ENCODE measurements around the gene ERC2.

ERC2 gene

DNA sequence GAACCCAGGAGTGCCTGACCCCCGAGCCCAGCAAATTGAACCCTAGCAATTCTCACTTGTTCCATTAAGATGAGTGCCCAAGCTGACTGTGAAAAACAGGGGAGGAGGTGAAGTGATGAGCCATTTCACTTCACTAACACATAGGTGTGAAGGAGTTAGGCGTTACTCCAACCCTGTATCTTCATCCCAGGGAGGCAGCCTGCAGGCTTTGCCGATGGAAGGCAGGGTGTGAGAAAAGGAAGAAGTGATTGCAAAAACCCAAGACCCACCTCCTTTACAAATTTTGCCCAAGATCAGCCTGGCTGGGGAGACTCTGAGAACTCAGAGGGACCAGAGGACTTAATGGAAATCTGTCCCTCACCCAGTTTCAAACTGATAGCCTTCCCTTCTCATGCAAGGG is 851.5 kb downstream of the ERC2 start:
- DNase-seq (ENCODE audit: low read depth), result no peak

DNA sequence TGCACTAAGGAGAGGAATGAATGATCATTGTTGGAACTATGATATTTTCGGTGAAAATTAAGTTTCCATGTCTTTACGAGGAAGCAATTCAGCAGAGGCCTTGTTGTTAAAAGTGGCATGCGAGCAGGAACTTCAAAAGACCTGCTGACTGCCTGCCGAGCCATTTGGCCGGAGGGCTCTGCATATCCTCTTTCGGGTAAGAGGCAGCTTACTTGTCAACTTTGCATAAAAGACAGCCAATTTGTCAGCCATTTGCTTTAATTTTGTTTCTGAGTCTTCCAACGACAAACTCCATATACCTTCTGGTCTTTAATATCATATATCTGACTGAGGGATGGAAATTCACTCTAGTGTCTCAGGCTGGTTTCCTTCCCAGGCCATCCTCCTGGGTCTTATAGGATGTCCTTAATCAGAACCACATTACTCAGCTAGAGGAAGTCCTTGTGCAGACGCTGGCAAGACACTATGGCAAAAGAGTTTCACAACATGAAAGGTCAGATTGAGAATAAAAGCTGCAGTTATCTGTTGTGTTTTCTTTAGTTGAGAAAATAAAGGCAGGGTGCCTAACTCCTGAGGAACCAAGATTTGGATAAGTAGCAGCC is 852.5 kb downstream of the ERC2 start:
- no peak for DNase-seq (ENCODE audit: low read depth)

DNA sequence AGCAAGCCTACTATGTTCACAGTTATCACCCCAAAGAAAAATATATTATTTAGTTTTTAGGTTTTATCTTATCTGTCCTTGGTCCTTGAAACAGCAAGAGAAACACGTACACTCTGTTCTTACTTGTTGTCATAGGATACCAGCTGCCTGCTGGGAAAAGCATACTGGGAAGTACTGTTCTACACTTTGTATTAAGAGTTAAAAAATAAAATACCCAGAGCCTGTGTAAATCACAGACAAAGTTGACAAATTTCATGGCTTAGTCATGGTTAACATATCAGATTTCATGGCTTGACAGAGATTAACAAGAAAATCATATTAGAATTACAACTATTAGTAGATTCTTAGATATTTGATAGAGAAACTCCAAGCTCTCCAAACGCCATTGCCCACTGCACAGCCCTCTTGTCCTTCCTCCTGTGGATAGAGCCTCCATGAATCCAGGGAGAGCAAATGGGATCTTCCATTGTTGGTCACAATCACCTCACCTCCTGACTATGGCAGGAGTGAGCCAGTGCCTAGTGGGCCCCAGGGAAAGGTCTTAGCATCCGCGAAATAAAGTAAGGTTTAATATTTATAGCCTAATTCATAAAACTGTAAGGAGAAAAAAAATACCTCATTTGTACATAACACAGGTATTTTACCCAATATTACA is 853.1 kb downstream of the ERC2 start:
- no peak for DNase-seq (ENCODE audit: low read depth)

DNA sequence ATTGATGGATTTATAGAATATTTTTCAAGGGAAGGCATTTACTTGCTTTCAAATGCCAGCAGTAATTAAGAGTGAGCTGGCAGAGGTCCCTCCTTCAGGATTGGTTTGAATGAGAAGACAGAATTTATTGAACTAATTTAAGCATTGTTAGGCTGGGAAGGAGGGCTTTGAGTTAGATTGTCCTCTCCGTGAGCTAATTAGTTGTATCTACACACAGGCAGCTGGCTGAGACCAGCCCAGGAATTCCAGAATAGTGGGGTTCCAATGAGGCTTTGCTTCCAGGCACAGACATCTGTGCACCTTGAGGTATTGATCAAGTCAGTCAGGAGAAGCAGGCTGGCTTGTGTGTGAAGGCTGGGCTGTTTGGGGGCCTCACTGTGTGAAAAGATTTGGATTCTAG is 857.1 kb downstream of the ERC2 start:
- no peak for DNase-seq (ENCODE audit: low read depth)

DNA sequence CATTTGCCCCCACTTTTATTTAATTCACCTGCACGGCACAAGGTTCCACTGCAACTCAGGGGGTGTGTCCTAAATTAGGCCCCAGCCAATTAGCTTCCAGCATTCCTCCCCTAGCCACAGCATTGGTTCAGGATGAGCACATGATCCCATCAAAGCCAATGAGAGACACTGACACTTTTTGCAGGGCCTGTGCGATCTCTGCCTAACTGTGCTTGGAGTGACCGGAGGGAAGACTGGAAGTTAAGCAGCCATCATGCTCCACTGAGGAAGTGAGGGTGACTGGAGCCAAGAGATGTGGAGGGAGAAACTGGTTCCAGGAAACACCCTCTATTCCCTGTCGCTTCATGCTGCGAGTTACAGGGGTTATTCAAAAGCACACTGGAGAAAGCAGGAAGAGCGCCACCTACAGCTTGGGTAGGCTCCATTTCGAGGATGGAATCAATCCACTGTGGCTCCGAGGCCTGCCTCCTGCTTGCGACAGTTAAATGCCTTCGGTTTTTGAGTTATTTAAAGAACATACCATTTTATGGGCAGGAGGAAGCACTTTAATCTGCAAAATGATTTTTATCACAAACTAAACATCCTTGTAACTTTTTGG is 858.9 kb downstream of the ERC2 start:
- no peak for DNase-seq (ENCODE audit: low read depth)

DNA sequence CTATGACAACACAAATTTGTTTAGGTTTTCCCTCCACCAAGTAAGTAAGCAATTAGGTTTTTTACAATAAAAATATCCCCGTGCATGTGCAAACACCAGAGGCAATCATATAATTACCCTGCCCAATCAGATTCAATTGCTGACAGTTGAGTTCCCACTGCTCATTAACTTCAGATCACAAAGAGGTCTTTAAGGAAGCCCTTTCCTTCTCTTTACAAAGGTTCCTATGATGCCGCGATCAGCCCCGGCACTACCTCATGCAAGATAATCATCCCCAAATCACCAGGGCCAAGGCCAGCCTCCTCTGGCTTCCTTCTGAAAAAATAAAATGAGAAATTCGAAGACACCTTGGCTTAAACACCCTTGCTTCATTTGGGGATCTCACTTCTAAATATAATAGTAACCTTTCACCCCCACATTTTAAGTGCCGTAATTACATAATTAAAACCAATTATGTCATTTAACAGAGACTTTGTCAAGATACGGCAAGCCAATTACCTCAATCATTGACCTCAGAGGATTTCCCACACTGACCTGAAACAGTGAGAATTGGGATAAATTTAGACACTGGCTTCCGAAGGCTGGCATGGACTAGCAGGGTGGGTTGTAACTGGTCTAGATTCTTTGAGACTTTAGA is 859.8 kb downstream of the ERC2 start:
- no peak for DNase-seq (ENCODE audit: low read depth)

DNA sequence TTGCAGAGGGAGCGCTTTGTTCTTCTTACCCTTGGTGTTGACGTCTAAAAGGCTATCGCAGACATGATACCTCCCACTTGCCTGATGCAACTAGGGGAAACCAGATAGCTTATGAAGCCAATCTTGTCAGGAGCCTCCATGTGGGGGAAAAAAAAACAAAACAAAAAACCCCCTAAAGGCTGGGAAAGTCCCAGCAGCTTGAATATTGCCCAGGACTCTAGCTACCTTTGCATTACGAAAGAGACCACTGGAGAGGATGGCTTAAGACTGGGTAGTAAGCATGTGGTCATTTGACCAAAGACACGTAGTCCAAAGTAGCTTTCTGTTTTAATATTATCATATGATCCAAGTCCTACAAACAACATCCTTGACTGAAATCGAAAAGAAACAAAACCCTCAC is 860.4 kb downstream of the ERC2 start:
- no peak for DNase-seq (ENCODE audit: low read depth)

DNA sequence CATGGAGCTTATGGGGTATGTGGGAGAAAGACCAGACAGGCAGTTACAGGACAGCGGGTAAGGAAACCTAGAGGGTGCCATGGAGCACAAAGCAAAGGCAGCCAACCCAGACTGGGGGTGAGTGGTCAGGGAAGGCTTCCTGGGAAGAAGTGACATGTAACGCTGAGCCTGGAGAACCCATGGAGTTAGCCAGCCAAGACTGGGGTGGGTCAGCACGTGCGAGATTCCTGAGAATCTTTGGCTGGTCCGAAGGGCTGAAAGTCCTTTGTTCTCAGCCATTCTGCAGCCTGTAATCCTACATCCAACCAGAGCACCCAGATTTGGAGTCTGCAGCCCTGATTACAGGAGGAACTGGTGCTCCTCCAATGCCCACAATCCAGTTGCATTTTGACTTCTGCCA is 861.1 kb downstream of the ERC2 start:
- DNase-seq (ENCODE audit: low read depth), result no peak

DNA sequence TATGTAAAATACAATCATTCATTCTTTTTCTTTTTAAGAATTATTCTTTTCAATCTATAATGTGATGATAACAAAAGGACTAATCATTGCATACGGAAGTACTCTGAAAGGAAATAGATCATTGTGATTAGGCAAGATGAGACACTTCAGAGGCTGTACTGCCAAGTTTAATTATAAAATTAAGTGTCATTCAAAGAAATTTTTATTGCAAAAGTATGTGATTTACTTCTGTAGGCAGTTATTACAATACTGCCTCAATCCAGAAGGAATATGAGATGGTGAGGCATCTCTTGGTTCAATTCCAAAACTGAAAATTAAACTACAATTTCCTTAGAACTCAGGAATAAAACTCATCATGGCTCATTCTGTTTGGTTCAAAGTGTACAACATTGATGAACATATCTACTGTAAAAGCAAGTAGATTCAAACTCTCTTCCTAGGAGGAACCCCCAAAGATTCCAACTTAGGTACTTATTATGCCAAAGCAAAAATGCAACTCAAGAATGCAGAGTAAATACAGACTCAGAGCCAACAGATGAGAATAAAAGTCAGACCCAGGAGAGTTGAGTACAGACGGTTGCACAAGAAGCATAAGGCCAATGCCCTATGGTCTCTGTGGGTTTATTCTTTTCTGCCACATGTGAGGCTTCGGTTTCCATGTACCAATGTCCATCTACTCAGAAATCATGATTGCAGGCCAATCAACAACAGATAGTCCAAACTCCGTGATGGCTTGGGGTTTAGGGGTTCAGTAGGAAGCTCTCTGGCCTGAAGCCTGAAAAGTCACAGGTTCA is 862.6 kb downstream of the ERC2 start:
- DNase-seq (ENCODE audit: low read depth), result no peak

DNA sequence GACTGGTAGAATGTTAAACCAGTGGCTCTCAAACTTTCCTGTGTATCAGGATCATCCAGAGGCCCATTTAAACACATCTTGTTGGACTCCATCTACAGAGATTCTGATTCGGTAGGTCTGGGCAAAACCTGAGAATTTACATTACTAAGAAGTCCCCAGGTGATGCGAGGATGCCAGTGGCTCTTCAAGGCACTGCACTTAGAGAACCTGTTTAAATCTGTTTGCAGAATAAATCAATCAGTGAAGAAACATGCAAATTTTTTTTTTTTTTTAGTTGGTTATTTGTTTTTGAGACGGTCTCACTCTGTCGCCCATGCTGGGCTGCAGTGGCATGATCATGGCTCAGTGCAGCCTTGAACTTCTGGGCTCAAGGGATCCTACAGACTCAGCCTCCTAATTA is 863.4 kb downstream of the ERC2 start:
- no peak for DNase-seq (ENCODE audit: low read depth)

DNA sequence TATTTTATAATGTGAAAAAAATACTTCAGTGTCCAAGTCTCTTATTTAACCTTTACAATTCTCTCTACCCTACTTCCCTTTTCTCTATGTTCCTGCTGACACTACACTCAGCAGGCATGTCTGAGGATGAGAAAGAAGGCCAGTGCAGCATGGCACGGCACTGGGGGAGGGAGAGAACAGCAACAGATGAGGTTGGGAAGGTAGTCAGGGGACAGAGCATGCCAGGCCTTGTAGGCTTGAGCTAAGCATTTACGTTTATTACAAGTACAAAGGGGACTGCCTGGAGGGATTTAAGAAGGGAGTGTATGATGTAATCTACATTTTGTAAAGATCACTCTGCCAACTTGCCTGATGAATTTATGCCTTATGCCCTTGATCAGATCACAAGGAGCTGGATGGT is 863.9 kb downstream of the ERC2 start:
- no peak for DNase-seq (ENCODE audit: low read depth)

DNA sequence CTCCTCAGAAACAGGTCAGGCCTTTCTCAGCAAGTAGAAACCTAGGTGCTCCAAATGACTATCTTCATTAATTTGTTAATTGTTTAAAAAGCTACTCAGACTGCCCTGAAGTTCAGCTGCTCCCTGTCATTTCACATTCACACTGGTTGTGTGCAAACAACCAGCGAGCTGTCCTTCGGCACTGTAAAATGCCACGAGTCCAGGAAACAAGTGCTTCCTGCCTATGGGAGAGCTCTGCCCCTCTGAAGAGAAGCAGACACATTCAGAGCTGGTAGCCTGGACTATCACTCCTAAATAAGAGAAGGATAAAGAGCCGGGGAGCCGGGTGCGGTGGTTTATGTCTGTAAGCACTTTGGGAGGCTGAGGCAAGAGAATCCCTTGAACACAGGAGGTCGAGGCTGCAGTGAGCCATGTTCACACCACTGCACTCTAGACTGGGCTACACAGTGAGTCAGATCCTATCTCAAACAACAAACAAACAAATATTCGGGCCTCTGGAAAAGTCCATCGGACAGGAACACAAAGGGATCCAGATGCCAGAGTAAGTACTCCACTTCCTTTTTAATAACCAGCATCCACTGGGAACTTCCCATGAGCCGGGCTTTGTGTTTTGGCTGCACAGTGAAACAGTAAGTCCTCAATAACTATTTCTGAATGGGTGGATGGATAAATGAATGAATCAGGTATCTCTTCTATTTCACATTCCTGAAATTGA is 866.7 kb downstream of the ERC2 start:
- no peak for DNase-seq (ENCODE audit: low read depth)

DNA sequence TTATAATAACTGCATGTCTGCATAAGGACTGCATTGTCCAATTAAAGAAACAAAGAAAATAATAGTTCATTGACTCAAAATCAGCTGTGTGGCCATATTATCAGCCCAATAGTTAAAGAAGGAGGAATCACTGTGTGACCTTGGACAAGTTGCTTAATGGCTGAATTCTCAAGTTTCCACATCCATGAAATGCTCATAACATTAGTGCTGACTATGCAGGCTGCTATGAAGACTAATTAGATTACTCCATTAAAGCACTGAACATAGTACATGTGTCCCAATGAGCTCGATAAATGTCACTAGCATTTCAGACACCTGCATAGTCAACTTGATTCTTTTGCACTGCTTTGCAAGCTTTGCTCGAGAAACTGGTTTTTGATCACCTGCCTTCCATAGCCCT is 870.0 kb downstream of the ERC2 start:
- no peak for DNase-seq (ENCODE audit: low read depth)

DNA sequence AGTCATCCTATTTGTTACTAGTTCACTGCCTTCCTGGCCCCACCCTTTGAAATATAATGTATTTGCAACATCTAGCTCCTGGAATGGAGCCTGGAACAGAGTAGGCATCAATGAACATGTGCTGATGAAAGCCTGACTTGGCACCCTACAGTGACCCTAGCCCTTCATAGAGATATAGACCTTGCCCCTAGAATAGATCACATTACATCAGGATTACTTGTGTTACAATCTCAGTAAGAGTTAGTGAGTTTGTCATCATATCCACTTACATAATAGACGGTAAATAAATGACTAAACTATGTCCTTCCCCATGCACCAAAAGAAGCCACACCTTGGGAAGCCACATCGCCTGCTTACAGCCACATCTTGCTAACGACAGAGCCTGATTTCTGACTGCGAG is 870.6 kb downstream of the ERC2 start:
- no peak for DNase-seq (ENCODE audit: low read depth)

DNA sequence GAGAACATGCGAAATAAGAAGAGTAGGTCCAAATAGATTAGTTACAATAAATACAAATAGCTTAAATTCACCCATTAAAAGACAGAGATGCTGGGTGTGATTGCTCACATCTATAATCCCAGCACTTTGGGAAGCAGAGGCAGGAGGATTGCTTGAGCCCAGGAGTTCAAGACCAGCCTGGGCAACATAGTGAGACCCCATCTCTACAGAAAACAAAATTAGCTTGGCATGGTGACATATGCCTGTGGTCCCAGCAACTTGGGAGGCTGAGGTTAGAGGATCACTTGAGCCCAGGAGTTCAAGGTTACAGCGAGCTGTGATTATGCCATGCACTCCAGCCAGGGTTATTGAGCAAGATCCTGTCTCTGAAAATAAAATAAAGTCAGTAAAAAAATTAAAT is 872.1 kb downstream of the ERC2 start:
- DNase-seq (ENCODE audit: low read depth), result no peak

DNA sequence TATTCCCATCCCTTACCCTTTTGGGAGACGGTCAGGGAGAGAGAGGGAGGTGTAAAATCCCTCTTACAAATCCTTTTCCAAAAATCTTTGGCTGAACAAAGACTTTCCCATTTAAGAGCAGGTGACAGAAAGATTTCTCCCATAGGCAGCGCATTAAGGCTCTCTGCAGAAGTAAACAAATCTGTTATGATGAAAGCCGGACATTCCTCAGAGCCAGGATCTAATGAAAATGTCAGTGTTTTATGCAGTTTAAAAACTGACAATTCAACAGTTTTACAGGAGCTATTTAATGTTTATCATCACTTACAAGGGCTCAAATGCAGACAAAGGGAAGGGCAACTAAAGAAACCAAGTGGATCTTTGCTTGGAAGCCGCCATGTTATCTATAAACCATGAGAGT is 872.8 kb downstream of the ERC2 start:
- DNase-seq (ENCODE audit: low read depth), result no peak

DNA sequence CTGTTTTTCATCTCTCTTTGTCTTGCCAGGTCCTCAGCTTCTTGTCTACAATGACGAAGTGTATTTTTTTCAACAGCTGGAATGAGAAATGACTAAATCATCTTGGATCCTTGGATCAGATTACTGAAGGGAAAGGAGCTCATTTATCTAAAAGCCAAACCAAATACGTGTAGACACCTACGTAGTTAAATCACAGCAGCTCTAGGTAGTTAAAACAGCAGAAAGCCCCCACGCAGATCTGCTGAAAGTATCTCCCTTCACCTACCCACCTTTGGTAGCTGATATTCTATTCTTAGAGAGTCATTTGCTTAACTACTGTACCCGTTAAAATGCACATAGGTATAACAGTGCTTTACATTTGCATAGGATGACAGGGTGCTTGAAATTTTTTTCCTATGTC is 875.7 kb downstream of the ERC2 start:
- DNase-seq (ENCODE audit: low read depth), result no peak

DNA sequence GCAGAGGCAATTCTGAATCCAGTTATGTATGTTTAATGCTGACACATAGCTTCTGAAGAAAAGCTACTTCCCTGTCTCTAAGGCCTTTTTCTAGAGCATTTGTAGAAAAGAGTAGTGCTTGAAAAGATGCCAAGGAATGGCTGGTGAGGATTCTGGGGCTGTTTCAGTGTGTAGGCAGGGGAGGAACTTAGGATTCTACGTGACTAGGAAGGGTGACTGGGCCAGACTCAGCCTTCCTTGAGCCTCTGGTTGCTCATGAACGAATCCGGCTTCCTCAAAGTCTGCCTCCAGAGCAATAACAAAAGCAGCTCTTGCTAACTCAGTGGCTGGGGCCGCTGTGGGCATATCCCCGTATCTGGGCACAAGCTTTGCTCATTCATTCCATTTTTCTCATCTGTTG is 876.4 kb downstream of the ERC2 start:
- no peak for DNase-seq (ENCODE audit: low read depth)

DNA sequence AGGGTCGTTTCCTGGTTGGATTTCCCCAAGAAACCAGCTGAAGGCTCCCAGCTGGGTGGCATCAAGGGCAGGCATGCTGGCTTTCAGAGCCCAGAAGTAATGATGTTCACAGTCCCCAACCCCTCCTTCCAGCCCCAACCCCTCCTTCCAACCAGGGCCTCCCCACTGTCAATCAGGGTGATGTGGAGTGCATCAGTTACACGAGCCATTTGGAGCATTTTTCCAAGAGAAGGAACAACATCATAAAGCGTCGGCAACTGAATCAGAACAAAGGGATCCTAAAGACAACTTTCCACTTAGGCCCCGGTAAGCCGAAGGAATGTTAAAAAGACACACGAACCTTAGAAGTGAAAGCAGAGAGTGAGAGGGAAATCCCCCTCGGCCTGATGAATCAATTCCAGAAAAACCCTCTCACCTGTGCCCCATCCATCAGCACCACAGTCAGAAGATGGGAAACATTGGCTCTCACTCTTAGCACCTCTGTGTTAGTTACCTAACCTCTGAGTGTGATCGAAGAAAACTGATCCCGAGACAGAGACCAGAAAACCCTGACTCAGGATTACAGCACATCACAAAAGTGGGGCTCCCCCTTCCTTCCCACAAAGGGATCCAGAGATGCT is 880.0 kb downstream of the ERC2 start:
- DNase-seq (ENCODE audit: low read depth), result no peak

DNA sequence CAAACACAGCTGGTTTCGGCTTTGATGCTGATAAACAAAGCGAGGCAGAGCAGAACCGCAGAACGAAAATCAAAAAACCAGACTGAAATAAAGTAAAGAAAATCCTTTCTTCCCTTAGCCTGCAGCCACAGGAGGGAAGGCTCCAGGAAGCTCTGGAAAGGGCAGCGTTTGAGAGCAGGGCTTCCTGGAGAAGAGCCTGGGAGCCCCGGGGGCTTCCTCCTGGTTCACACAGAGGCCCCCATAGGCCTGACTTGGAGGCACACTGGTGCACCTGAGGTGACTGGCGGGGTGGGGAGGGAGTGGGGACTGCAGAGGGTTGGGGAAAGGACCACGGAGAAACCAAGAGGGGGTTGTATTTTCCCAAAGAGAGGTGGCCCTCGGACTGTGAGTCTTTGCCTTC is 882.4 kb downstream of the ERC2 start:
- no peak for DNase-seq (ENCODE audit: low read depth)

DNA sequence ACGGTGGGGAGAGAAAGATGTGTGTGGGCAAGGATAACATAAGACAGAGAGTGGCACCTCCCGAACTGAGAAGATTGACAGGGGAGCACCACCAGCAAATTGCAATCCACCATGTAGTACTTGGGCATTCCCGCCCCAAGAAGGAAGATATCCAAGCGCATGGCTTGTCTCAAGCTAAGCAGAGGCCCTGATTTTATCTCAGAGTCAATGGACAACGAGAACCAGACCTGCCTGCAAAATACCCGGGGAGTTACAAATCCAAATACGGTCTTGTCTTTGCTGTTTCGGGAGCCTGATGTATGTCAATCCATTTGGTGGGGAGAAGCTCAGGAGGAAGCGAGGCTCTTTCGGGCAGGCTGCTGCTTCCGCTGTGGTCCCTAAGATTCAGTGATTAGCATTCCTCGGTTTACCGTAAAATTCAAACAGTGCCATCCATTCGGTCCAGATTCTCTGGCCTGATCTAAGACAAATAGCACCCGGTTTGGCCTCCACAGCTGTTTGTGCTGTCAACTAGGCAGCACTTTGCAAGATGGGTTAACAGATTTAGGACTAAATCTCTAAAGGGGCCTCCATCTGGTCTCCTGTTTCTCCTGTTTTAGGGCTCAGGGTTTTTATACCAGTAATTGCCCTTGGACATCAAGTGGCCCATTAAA is 883.4 kb downstream of the ERC2 start:
- DNase-seq (ENCODE audit: low read depth), result no peak

Data from T-helper 22 cell (primary cell).